Mammary epithelial cell (primary cell): ENCODE data around the gene PER3.

Source experiments
- CTCF ChIP-seq, 2 donors: IDR thresholded peaks in 1 of 2; conservative IDR thresholded peaks in 1 of 2; 2 replicates each; pipeline ENCODE4 v1.5.1; 2011 to 2012; ENCODE audit warnings: inconsistent platforms in 2 of 2, low read length in 2 of 2, mild to moderate bottlenecking in 2 of 2, control low read depth in 1 of 2, low read depth in 1 of 2; ENCODE audit not compliant: insufficient read depth in 1 of 2; ENCODE audit errors: extremely low read depth in 1 of 2
- EZH2 ChIP-seq: IDR thresholded peaks from 2 replicates; pipeline ENCODE4 v1.6.1; 2012; ENCODE audit warnings: low read length, inconsistent platforms, borderline replicate concordance

DNA sequence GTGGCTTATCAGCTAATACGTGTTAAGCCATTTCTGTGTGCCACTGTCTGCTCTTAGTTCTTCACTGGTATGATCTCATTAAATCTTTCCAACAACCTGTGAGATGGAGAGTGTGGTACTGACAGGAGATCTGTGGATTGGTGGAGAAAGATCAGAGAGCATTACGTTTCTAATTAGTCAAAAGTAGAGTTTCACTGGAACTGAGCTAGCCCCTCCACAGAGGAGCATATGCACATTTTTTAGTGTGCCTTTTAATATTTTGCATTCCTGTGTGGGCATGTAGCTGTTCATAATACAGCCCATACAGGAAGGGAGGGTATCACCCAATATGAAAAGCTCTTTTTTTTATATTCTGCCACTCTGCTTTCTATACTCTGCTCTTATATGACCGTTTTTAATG, 37.2 kb downstream of the PER3 start:
- TF ChIP-seq CTCF (conservative IDR thresholded peaks at IDR 0.05 in 1 of 2, IDR thresholded peaks at IDR 0.05 in 1 of 2; ENCODE audit: extremely low read depth in 1 of 2, insufficient read depth in 1 of 2, low read depth in 1 of 2, low read length in 2 of 2): no peak
- no peak for TF ChIP-seq EZH2
